DMS114 treated with DMSO at 0.1 percent for 48 hours (cell line): Measurements from ENCODE around the gene ASTN1.

Experiments
- DNase-seq: peaks from one replicate; lab custom pipeline; 2025; ENCODE audit not compliant: unreplicated experiment; lab: John Stamatoyannopoulos, UW

The ASTN1 gene

DNA sequence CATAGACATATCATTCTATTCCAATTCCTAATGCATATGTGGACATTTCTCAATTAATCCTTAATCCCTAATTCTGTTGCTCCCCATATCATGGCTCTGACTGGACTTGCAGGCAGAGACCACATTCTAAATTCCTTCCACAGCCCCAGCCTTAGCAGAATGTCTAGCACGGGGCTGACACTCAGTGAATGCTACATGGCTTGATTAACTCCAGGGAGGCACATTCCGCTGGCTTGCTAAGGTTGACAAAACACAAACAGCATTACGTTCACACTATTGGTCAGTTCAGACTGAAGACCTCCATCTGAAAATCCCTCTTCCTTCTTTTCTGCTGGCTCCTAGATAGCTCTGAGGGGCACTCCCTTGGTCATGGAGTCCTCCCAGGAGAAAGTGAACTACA is 119.4 kb downstream of the ASTN1 start:
- DNase-seq, result no peak

DNA sequence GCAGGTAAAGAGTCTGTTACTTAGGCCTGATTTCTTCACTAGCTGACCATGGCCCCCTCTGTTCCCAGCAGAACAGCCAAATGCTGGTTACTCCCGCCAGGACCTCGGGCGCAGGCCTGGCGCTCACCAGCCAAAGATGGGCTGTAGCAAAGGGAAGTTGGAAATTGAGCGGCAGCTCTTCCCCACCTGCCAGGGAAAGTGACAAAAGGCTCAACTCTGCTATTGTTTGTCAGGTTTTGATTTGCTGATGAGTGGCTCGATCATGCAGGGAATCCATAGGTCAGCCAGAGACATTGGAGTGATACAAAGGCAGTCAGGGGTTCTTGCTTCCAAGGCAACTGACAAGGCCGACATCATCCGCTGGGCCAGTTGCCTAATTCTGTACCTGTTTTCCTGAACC is 120.1 kb downstream of the ASTN1 start:
- no peak for DNase-seq

DNA sequence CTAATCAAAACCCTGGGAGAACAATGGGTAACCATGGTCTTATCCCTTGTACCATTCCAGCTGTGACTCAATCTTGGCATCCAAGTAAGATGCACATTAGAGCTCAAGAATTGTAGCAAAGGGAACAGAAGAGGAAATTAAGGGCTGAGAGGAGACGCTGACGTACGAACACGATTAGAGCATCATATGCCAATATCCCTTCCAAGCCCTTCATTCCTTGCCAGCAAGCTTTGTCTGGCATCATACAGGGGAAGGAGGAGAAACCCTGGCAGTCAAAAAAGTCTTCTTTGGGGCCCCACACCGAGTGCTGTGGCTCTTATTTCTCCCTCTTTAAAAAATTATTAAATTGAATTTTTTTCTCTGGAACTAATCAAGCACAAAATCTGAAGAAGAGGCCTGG is 120.9 kb downstream of the ASTN1 start:
- DNase-seq, result no peak

DNA sequence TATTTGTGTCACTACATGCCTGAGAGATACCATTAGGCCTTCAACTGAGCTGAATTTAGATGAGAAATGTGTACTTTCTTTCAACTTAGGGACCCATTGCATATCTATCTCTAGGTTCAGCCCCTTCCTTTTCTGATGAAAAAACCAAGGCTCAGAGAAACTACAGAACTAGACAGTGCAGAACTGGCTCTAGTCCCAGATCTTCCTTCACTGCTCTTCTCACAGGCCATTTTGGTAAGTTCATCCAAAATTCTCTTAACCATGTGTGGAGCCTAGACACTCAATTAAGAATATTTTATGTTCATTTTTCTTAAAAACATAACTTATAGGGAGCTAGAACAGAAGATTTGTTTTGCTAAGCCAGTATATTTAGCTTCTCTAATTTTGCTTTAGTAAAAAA is 128.9 kb downstream of the ASTN1 start:
- no peak for DNase-seq

DNA sequence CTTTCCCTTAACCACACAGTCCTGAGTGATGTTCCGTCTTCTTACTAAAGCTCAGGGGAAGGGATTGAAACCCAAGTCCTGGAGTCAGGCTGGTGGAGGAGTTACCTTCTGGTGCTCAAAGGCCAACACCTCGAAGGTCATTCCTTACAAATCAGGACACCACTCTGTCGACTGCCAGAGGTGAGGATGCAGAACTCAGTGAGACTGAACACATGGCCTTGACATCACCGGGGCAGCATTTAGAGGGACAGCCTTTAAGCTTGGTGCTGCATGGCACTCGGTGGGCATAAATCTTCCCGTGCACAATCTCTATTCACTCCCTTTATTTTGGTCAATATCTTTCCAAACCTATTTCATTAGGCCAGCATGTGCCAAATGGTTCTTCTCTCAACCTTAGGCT is 130.9 kb downstream of the ASTN1 start:
- no peak for DNase-seq

DNA sequence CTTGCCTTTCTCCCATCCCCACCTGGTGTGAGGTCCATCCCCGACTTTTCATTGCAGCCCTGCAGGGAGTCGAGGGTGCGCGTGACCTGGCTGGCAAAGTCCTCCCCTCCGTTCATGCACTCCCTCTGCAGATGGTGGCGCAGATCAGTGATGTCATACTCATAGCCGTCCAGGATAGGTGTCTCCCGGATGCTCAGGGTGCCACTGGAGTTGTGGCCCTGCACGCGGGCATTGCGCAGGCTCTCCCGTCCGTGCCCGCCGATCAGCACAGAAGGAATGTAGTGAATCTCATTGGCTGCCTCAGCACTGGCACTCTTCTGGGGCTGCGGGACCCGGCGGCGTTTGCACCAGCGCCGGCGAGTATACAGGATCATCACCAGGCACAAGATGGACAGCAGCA is 132.1 kb downstream of the ASTN1 start:
- no peak for DNase-seq

DNA sequence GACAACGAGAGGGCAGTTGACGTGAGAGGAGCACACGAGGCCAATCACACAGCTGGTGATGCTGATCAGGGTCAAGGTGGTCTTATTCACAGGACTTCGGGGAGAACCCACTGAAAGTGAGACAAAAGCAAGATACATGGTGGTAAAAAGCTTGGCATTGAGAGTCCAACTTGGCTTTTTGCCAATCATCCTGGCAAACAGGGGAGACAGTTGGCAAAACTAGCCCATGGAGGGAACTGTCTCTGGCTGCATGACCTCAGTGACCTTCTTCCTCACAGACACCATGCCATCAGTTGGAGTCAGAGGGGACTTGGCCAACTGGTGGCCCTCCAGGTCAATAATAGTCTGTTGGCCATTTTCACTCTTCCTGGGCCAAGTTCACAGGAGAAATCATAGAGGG is 139.9 kb downstream of the ASTN1 start:
- no peak for DNase-seq

DNA sequence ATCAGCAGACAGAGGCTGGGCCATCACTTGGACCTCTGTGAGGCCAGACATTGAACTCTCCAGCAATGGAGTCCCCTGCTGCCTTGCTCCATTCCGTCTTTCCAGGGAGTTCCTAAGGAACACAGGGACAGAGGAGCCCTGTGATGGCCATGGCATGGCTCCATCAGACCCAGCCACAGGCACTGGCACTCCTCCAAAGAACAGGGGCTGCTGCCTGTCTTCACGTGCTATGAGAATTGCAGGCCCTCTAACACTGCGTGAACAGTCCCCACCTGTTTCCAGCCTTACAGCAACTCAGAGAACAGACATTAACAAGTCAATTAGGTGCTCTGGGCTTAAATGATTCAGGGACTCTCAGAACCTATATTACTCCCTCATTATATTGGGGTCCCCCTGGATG is 140.8 kb downstream of the ASTN1 start:
- DNase-seq, result no peak

DNA sequence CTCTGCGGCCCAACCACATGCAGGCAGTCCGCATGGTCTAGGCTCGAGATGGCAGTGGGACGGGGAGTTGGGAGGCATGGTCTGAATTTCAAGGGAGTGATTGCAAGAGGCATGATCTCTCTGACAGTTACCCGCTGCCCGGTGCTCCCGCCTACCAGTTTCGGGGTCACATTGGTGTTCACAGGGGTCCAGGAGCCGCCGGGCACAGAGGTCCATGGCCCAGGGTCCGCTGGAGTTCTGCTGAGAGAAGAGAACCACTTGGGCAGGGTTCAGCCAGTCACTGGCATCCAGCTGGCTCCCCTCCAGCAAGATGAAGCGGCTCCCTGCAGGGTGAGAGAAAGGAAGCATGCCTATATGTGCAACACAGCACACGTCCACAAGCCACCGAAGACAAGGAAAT is 141.3 kb downstream of the ASTN1 start:
- DNase-seq, result no peak

DNA sequence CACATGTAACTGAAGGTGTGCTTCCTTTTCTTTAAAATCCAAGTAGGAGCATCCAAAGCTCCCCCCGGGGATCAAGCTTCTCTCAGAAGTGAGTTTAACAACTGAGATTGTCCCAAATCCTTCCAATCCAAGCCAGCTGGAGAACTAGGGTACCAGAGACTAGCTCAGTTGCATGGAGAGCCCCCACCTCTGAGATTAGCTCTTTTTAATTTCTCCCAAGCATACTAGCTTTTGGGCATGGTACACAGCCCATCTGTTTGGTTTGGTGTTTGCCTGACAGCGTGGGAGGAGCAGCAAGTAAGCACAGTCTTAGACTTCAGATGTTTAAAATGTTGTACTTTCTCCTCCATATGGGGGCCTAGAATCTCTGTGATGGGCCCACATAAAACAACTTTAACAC is 142.8 kb downstream of the ASTN1 start:
- no peak for DNase-seq

DNA sequence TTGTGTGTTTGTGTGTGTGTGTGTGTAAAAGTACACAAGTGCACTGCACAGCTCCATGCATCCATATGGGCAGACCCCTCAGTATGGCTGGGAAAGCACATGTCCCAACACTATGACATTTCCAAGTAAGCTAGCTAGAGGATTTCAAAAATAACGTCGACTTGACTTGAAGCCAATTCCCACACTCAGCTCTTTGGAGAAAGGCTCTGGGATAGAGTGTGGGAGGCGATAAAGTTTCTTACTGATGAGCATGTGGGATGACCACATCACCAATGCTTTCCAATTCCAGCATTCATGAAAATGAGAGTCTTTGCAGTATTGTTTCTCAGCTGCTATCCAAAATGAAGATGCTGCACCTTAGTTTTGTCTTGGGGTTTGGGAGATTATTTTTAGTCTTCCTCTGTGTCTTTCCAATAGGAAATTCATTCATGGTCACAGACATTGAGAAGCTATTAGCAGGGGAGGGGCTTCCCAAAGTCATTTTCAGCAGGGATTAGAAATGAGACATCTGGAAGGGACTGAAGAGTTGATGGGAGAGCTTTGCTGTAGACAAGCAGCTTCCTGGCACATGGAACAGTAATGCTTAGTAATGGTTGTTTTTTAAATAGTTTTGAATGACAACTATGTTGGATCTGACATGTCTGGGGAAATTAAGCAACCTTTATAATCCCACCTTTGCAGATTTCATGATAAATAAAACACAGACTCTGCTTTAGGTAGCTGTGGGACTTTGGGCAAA is 143.5 kb downstream of the ASTN1 start:
- no peak for DNase-seq

DNA sequence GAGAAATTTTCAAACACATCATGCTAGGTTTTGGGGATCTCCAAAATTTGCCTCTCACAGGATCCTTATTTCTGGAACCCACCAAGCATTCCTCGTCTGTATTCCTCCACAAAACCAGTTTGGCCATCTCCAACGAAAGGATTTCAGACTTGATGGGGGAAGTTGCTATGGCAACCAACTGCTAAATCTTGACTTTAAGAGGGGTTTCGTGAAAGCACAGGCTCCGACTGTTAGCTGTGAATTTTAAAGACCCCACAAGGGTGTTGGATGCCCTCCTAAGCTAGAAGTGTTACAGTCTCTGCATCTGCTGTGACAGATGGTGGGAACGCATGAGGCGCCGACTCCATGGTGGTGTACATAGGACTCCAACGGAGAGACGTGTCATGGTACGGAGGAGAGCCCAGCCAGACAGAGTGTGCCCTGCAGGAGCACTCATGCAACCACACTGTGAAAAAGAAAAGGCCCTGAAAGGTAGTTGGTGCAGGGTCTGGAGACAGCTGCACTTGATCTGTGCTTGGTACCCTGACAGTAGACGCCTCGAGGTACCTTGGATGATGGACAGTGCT is 147.1 kb downstream of the ASTN1 start:
- DNase-seq, result no peak

DNA sequence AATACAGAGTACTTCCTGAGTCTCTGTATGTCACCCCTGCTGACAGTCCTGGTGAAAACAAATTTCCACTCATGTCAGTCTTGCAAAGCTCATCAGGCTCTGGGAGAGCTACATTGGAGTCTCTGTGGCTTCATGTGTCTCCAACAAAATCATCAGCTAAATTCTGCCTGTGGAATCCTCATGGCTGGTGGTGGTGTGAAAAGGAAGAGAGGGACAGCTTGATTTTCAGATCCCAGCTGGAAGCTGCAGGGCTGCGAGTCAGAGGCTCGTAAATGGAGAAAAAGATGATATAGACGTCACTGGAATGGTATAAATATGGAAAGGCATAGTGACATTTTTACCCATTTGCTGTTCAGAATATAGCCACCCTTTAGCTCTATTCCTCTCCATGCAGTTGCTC is 150.2 kb downstream of the ASTN1 start:
- no peak for DNase-seq

DNA sequence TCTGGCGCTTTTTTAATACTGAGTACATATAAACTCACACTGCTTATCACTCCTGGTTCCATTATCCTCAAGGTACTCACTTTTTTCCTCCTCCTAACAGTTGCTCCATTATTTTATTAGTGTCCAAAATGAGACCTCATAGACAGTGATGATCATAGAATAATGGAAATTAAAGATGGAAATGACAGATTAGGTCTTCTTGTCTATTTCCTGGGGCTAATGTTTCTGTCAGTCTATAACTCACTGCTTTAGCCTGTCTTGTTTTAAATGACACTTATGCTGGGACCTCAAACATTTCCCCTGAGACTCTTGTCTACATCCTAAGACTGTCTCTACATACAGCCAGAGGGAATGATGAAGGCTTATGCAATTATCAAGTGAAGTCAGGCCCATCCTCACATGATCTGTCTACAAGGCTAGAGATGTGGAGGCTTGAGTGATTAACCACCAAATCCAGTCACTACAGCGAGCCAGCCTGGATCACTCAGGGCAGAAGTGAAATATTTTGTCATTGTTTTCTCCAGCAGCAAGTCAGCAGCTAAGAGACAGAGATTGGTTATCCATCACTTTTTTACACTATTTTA is 152.1 kb downstream of the ASTN1 start:
- no peak for DNase-seq

DNA sequence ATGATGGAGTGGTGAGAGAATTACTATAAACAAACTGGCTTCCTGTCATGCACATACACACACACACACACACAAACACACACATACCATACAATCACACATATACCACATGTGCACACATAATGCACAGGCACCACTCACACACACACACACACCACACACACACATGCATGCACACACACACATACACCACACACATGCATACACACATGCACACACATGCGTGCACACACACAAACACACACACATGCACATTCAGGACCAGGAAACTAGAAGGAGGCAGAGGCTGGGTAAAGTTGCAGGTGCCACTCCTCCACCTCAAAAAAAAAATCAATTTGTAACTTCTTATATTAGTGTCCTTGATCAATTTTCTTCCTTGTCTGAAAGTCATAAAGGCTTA is 153.0 kb downstream of the ASTN1 start:
- no peak for DNase-seq

DNA sequence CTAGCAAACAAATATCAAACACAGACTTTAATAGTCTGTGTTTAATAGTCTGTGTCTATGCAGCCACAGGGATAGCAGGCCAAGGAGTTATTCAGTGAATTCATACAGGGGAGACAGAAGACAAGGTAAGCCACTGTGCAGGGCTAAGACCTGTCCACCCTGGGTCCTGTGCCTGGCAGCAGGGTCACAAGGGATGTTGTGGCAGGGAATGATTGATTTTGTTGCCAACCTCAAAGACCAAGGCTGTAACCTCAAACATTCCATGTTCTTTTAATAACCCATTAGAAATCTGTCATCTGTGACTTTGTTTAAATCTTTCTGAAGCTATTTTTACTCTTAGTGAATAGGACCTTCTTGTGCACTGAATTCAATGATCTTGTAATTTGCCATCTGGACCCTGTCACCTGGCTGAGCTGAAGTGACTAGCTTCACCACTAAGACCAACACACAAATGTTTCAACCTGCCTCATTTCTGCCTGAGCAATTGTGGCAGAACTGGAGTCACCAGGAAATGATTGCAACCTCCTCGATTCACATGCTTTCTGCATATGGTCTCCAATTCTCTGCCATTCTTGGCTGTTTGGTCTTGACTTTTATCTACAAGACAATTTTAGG is 154.2 kb downstream of the ASTN1 start:
- no peak for DNase-seq

DNA sequence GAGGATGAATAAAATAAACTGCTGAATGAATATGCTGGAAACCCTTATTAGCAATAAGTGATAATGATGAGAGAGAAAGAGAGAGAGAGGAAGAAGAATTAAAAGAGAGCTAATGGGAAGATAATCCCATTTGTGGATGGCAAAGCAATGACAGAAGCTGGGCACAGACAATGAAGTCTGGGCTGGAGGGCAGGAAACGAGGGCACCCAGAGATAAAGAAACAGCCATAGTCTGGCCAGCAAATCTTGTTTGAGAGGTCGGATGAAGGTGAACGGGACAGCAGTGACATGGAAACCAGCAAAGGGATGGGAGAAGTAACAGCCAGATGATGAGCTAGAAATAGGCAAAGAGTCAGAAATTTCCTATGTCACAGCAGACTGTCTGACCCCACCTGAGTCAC is 155.9 kb downstream of the ASTN1 start:
- no peak for DNase-seq

DNA sequence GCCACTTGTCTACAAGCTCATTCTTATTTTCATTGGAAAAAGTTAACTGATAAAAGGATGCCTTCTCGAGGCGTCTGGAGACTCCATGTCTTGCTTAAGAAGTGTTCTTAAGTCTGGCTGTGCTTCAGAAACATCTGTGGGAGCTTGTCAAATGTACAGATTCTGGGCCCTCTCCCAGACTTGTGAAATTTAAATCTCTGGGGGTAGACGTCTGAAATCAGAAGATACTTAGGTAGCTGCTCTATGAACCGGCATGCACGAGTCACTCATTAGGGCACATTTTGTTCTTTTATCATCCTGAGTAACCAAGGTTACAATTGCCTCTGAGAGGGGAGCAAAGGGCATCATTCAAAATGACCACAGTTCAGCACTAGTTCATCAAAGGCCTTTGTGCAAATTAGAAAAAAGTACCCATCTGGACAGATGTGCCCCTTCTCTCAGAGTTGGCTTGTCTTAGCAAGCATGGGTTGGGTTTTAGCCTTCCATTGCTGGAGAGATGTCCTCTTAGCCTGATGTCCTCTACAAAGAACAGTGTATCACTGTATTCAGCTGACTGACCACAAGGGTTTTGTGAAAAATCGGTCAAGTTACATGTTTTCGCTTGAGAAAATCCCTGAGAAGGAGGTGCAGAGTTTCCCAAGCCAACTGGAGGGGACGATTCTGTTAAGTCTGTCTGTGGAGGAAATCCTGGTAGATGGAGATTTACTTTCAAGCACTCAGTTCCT is 156.9 kb downstream of the ASTN1 start:
- no peak for DNase-seq

DNA sequence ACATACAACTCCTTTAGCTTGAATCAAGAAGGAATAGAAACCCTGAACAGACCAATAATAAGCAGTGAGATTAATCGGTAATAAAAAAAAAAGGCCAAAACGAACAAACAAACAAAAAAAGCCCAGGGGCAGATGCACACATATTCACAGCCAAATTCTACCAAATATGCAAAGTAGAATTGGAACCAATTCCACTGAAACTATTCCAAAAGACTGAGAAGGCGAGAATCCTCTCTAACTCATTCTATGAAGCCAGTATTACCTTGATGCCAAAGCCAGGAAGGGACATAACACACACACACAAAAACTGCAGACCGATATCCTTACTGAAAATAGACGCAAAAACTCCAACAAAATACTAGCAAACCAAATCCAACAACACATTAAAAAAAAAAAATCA is 161.6 kb downstream of the ASTN1 start:
- DNase-seq, result no peak

DNA sequence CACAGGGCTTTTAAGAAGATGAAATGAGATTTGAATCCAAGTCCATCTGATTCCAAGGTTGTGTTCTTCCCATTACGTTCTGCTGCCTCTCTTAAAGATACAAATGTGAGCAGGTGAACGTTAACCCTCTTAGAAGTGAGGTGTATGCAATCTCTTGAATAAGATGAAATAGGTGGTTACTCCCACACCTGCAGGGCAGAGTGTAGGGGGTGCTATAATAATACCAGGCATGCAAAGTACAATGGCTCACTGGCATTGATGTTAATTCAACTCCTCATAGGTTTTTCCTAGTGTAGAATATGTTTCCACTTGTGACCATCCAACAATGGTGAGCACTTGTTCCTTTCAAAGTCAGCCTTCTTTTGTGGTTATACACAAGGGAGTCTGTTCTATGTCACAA is 163.0 kb downstream of the ASTN1 start:
- no peak for DNase-seq

DNA sequence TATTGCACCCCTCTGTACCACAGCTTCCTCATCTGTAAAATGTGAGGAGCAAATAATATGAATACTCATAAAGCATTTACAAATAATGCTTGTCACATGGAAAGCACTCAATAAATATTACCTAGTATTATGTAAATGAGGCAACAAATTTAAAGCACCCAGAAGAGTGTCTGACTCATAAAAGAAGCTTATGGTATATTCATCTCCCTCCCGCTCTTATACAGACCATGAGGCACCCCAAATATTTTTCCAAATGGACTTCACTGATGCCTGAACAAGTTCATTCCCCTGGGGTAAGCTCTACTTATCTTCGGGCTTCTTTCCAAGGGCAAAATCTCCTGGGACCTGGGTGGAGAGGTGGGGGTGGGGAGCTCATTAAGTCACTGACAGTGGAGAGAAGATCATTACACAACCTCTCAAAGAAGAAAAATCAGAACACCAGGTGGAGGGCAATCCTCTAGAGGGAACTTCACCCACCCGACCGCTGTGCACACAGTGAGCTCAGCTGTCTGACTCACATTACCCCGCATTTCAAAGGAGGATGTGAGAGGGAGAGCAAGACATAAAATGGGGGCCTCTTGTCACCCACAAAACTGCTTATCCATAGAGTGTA is 166.2 kb downstream of the ASTN1 start:
- no peak for DNase-seq
